Mucosa of descending colon (tissue), 3 donors: Measurements from ENCODE around the gene TBX10. TPM values are rescaled to one million over a fixed set of nuclear protein-coding genes. Genes with fewer than 3 reads are reported as not detected.
"Not testable (repeated sequence)": the region's sequence is repeated elsewhere in the genome, so short reads cannot be mapped to it uniquely, and the experiment has no call there.

ENCODE experiments used
- ATAC-seq: fragments of 200-7000 bp; cut with Tn5 transposase; one replicate; pipeline ENCODE4 v1.9.1; 2020; ENCODE audit warnings: mild to moderate bottlenecking, moderate library complexity
- DNase-seq, 3 donors: peaks; one replicate each; pipeline ENCODE4 v3.0.0-alpha.2; 2020
- H3K36me3 ChIP-seq: fragments of 200-600 bp; one replicate; pipeline ENCODE4 v1.8.0; 2021; ENCODE audit warnings: low read depth, mild to moderate bottlenecking
- H3K4me1 ChIP-seq: fragments of 200-600 bp; one replicate; pipeline ENCODE4 v1.8.0; 2021; ENCODE audit warnings: low read depth, mild to moderate bottlenecking
- H3K4me3 ChIP-seq: fragments of 200-600 bp; one replicate; pipeline ENCODE4 v1.8.0; 2021; ENCODE audit warnings: mild to moderate bottlenecking
- H3K9me3 ChIP-seq: fragments of 200-600 bp; one replicate; pipeline ENCODE4 v1.8.0; 2021; ENCODE audit warnings: mild to moderate bottlenecking
- intact Hi-C, 2 donors: fragments of 100-400 bp; cut with DNase I in 1 of 2; cut with micrococcal nuclease in 1 of 2; formaldehyde crosslinking; loops; one replicate each; pipeline versions ENCODE4 v1.11.0 to v1.11.1; 2022; cut with DNase I, micrococcal nuclease
- total RNA-seq, 3 donors: library from RNA; stranded (reverse); fragmentation: NEBNext Ultra II Directional in 2 of 3; extraction: Animal tissue kit (Norgen Biotek cat#: 25700) in 2 of 3; gene quantifications; one replicate each; pipeline versions ENCODE4 v1.2.1 to v1.2.4, GENCODE V29; 2021 to 2023
- TF ChIP-seq, protein P1 (sequence below): fragments of 200-600 bp; IDR thresholded peaks from one replicate; pipeline ENCODE4 v1.8.0; 2022; ENCODE audit warnings: antibody characterized with exemption, mild to moderate bottlenecking
- donor health status: DM: no; HTN: no; CAD: no; lungs with moderate emphysema.
- donor health status: DM: no; HTN: no; CAD: no.
- donor health status: DM: no; HTN: yes; CAD: no.

Gene TBX10
- total RNA-seq, 3 donors from 2014 or later: 3.7 to 19.1 (median 9.6) TPM

DNA sequence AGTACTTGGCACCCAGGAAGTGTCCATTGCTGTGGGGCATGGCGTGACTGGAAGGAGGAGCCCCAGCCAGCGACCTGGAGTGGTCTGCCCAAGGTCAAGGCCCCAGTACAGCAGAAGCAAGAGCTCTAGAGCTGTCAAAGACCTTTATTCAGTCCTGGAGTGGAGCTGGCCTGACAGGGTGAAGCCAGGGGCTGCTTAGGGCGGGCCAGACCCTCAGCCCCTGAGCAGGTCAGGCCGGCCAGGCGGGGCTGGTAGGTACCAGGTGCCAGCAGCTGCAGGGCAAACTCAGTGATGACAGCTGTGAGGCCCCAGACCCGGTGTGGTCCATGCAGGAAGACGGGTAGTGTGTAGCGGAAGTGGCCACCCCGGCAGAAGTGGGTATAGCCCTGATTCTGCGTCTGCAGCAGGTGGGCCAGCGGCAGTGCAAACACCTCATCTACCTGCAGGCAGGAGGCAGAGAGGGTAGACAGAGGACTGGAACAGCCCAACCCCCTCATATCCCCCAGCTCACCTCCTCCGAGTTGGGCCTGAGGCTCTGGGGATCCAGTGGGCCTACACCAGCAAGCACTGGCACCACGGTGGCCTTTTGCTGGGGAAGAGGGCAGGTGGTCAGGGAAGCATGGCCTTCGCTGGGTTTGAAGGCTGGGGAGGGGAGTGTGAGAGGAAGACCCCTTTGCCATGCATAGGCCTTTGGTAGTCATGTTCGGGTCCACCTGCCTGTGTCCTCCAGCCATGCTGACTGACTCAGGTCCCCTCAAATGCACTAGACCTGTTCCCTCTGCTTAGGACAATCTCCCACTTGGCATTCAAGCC, 11.5 kb downstream of the TBX10 start:
- Histone ChIP-seq H3K4me3 (no peak overlapping the region), H3K4me1 (peaks cover 27% of the 10 kb centered on the region), H3K36me3 (no peaks in the 10 kb centered on the region), H3K9me3 (no peaks in the 10 kb centered on the region)
- ATAC-seq: no peak
- peak in 2 of 3 donors; percentile 35 to 56 for DNase-seq
- intact Hi-C loops: no loop called here
- TF ChIP-seq, protein P1, sequence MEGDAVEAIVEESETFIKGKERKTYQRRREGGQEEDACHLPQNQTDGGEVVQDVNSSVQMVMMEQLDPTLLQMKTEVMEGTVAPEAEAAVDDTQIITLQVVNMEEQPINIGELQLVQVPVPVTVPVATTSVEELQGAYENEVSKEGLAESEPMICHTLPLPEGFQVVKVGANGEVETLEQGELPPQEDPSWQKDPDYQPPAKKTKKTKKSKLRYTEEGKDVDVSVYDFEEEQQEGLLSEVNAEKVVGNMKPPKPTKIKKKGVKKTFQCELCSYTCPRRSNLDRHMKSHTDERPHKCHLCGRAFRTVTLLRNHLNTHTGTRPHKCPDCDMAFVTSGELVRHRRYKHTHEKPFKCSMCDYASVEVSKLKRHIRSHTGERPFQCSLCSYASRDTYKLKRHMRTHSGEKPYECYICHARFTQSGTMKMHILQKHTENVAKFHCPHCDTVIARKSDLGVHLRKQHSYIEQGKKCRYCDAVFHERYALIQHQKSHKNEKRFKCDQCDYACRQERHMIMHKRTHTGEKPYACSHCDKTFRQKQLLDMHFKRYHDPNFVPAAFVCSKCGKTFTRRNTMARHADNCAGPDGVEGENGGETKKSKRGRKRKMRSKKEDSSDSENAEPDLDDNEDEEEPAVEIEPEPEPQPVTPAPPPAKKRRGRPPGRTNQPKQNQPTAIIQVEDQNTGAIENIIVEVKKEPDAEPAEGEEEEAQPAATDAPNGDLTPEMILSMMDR: no peak

DNA sequence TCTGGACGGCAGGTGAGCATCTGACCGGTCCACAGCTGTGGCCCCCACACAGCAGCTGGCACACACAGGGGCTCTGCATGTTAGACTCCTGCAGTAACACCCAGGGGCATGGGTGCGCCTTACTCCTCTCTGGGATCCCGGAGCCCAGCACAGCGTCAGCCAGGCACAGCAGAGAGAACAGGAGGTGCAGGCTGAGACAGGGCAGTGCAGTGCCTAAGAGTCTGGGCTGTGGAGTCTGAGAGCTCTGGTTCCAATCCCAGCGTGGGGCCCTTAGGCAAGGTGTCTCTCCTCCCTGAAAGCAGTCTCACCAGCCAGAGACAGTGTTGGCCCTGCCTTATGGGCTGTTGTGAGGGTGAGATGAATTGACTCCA, 12.1 kb downstream of the TBX10 start:
- no peak for ATAC-seq
- no peaks in the 10 kb centered on the region for H3K36me3 ChIP-seq
- no peaks in the 10 kb centered on the region for H3K9me3 ChIP-seq
- H3K4me1 ChIP-seq: peaks cover 21% of the 10 kb centered on the region
- intact Hi-C loops: no loop called here
- DNase-seq: peak in 1 of 3 donors; percentile 25
- H3K4me3 ChIP-seq: no peak overlapping the region
- TF ChIP-seq, protein P1: no peak

DNA sequence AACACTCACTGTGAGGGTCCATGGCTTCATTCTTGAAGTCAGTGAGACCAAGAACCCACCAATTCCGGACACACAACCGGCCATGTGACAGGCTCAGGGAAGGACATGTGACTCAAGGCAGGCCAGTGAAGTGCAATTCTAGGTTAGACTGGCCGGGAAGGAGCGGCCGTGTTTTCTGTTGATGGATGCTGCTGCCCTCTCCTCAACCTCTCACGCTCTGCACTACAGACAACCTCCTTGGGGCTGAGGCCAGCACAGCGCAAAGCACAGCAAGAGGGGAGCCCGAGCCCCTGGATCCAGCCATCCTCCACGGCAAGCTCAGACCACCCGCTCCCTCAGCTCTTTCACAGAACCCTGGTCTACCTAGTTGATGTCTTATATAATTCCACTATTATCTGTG, 12.6 kb downstream of the TBX10 start:
- intact Hi-C loops: no loop called here
- TF ChIP-seq, protein P1: no peak

DNA sequence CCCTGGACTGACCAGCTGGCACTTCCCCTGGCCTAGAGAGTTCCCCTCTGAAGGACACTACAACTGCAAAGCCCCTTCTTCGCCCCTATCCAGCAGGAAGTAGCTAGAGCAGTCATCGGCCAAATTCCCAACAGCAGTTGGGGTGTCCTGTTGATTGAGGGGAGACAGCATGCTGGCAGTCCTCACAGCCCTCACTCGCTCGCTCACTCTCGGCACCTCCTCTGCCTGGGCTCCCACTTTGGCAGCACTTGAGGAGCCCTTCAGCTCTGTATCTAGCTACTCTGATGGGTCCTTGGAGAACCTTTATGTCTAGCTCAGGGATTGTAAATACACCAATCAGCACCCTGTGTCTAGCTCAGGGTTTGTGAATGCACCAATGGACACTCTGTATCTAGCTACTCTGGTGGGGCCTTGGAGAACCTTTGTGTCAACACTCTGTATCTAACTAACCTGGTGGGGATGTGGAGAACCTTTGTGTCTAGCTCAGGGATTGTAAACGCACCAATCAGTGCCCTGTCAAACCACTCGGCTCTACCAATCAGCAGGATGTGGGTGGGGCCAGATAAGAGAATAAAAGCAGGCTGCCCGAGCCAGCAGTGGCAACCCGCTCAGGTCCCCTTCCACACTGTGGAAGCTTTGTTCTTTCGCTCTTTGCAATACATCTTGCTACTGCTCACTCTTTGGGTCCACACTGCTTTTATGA, 13.3 kb downstream of the TBX10 start:
- peak in 1 of 3 donors; percentile 18 for DNase-seq
- intact Hi-C loops, ATAC-seq, H3K9me3 ChIP-seq, H3K4me3 ChIP-seq, H3K36me3 ChIP-seq: not testable (repeated sequence)
- peaks cover 15% of the 10 kb centered on the region for H3K4me1 ChIP-seq

More for the DNA sequence above, 12.6 kb downstream of the TBX10 start:
- peaks cover 17% of the 10 kb centered on the region for H3K4me1 ChIP-seq
- ATAC-seq (no peak), DNase-seq (peak in 1 of 3 donors; percentile 26)
- H3K4me3 ChIP-seq: no peak overlapping the region
- no peaks in the 10 kb centered on the region for H3K36me3 ChIP-seq
- H3K9me3 ChIP-seq: no peaks in the 10 kb centered on the region

DNA sequence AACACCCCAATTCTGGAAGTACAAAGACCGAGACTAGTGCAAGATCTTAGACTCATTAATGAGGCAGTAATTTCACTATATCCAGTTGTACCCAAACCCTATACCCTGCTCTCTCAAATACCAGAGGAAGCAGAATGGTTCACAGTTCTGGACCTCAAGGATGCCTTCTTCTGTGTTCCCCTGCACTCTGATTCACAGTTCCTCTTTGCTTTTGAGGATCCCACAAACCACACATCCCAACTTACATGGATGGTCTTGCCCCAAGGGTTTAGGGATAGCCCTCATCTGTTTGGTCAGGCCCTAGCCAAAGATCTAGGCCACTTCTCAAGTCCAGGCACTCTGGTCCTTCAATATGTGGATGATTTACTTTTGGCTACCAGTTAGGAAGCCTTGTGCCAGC, 15.8 kb downstream of the TBX10 start:
- ATAC-seq, H3K4me3 ChIP-seq, H3K9me3 ChIP-seq, intact Hi-C loops, H3K4me1 ChIP-seq, H3K36me3 ChIP-seq, DNase-seq: not testable (repeated sequence)

DNA sequence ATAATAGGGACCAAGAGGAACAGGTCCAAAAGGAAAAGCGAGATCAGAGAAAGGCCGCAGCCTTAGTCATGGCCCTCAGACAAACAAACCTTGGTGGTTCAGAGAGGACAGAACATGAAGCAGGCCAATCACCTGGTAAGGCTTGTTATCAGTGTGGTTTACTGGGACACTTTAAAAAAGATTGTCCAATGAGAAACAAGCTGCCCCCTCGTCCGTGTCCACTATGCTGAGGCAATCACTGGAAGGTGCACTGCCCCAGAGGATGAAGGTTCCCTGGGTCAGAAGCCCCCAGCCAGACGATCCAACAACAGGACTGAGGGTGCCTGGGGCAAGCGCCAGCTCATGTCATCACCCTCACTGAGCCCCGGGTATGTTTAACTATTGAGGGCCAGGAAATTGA, 16.7 kb downstream of the TBX10 start:
- H3K36me3 ChIP-seq, ATAC-seq, H3K4me1 ChIP-seq, intact Hi-C loops, DNase-seq, H3K4me3 ChIP-seq, H3K9me3 ChIP-seq: not testable (repeated sequence)

DNA sequence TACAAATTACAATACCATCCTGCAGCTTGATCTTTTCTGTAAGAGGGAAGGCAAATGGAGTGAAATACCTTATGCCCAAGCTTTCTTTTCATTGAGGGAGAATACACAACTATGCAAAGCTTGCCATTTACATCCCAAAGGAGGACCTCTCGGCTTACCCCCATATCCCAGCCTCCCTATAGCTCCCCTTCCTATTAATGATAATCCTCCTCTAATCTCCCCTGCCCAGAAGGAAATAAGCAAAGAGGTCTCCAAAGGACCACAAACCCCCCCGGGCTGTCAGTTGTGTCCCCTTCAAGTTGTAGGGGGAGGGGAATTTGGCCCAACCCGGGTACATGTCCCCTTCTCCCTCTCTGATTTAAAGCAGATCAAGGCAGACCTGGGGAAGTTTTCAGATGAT, 17.6 kb downstream of the TBX10 start:
- H3K4me3 ChIP-seq, H3K36me3 ChIP-seq, intact Hi-C loops, DNase-seq, ATAC-seq, H3K4me1 ChIP-seq, H3K9me3 ChIP-seq: not testable (repeated sequence)

DNA sequence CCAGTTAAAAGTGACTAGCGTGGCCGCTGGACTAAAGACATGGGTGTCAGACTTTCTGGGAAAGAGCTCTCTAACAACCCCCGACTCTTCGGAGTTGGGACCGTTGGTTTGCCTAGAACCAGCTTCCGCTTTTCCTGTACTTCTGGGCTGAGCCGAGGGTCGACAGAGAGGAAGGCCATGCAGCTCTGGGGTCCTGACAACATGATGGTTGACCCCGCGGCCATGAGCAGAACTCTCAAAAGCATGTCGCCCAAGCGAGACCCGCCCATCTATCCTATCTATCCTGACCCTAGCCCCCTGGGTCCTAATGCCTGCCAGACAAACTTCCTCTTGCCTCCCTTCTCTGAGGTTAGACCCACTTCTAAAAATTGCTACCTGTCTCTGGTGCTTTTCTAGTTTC, 18.9 kb downstream of the TBX10 start:
- intact Hi-C loops, H3K4me3 ChIP-seq, H3K36me3 ChIP-seq, H3K9me3 ChIP-seq, H3K4me1 ChIP-seq, ATAC-seq: not testable (repeated sequence)
- DNase-seq: peak in 1 of 3 donors; percentile 17

DNA sequence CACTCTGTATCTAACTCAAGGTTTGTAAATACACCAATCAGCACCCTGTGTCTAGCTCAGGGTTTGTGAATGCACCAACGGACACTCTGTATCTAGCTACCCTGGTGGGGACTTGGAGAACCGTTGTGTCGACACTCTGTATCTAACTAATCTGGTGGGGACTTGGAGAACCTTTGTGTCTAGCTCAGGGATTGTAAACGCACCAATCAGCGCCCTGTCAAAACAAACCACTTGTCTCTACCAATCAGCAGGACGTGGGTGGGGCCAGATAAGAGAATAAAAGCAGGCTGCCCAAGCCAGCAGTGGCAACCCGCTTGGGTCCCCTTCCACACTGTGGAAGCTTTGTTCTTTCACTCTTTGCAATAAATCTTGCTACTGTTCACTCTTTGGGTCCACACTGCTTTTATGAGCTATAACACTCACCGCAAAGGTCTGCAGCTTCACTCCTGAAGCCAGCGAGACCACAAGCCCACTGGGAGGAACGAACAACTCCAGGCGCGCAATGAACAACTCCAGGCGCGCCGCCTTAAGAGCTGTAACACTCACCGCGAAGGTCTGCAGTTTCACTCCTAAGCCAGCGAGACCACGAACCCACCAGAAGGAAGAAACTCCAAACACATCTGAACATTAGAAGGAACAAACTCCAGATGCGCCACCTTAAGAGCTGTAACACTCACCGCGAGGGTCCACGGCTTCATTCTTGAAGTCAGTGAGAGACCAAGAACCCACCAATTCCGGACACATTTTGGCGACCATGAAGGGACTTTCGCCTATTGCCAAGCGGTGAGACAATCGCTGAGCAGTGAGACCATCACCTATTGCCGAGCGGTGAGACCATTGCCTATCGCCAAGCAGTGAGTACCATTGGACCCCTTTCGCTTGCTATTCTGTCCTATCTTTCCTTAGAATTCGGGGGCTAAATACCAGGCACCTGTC, 19.6 kb downstream of the TBX10 start:
- H3K36me3 ChIP-seq, H3K4me3 ChIP-seq, H3K9me3 ChIP-seq, intact Hi-C loops, ATAC-seq, DNase-seq, H3K4me1 ChIP-seq: not testable (repeated sequence)

DNA sequence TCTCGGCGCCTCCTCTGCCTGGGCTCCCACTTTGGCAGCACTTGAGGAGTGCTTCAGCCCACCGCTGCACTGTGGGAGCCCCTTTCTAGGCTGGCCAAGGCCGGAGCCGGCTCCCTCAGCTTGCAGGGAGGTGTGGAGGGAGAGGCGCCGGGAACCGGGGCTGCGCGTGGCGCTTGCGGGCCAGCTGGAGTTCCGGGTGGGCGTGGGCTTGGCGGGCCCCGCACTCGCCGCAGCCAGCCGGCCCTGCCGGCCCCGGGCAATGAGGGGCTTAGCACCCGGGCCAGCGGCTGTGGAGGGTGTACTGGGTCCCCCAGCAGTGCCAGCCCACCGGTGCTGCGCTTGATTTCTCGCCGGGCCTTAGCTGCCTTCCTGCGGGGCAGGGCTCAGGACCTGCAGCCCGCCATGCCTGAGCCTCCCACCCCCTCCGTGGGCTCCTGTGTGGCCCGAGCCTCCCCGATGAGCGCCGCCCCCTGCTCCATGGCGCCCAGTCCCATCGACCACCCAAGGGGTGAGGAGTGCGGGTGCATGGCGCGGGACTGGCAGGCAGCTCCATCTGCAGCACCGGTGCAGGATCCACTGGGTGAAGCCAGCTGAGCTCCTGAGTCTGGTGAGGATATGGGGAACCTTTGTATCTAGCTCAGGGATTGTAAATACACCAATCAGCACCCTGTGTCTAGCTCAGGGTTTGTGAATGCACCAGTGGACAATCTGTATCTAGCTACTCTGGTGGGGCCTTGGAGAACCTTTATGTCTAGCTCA, 20.5 kb downstream of the TBX10 start:
- ATAC-seq, intact Hi-C loops, DNase-seq: not testable (repeated sequence)

More for the DNA sequence above, 20.5 kb downstream of the TBX10 start:
- H3K36me3 ChIP-seq, H3K4me1 ChIP-seq, H3K4me3 ChIP-seq, H3K9me3 ChIP-seq: not testable (repeated sequence)
